Activated CD8-positive, alpha-beta T cell treated with anti-CD3 and anti-CD28 coated beads for 36 hours (primary cell): ENCODE results near the gene RNF130. TPM values are rescaled to one million over a fixed set of nuclear protein-coding genes. Genes with fewer than 3 reads are reported as not detected.

Experiments used
- ATAC-seq: fragments of 200-7000 bp; cut with Tn5 transposase; one replicate; pipeline ENCODE4 v1.10.0; 2021; ENCODE audit warnings: mild to moderate bottlenecking, moderate library complexity
- CTCF ChIA-PET: fragments of 350-600 bp; sonication (Branson Sonifier 250); formaldehyde crosslinking; loops from one replicate; lab custom pipeline; 2021; ENCODE audit warnings: antibody characterized with exemption; lab: Charles Lee
- POLR2A ChIA-PET: fragments of 350-600 bp; sonication (Branson Sonifier 250); formaldehyde crosslinking; loops from one replicate; lab custom pipeline; 2021; ENCODE audit warnings: antibody characterized with exemption; lab: Charles Lee
- DNase-seq: peaks from one replicate; pipeline ENCODE4 v3.0.0-alpha.2; 2020
- H3K27ac Mint-ChIP-seq: one replicate; pipeline ENCODE4 v1.8.0; 2021; ENCODE audit warnings: mild to moderate bottlenecking, mixed read lengths
- H3K27me3 Mint-ChIP-seq: one replicate; pipeline ENCODE4 v1.8.0; 2021; ENCODE audit warnings: mixed read lengths
- H3K36me3 Mint-ChIP-seq: one replicate; pipeline ENCODE4 v1.8.0; 2021; ENCODE audit warnings: low read depth, mixed read lengths
- H3K4me1 Mint-ChIP-seq: one replicate; pipeline ENCODE4 v1.8.0; 2021; ENCODE audit warnings: low read depth, mixed read lengths
- H3K4me3 Mint-ChIP-seq: one replicate; pipeline ENCODE4 v1.8.0; 2021; ENCODE audit warnings: mild to moderate bottlenecking, moderate library complexity, mixed read lengths
- H3K9me3 Mint-ChIP-seq: one replicate; pipeline ENCODE4 v1.8.0; 2021; ENCODE audit warnings: mixed read lengths
- intact Hi-C: fragments of 100-400 bp; cut with micrococcal nuclease; formaldehyde crosslinking; loops from one replicate; pipeline ENCODE4 v1.10.0; 2022
- total RNA-seq, 2 experiments: library from RNA; stranded (reverse); gene quantifications; one replicate each; pipeline ENCODE4 v1.2.3, GENCODE V29; 2021
- TF ChIP-seq, protein P1 (sequence below): fragments of 200-600 bp; IDR thresholded peaks from one replicate; pipeline ENCODE4 v1.8.0; 2022; ENCODE audit warnings: antibody characterized with exemption, mild to moderate bottlenecking

The RNF130 gene
- total RNA-seq, 2 experiments from 2014 or later = 10.1 to 10.6 TPM

DNA sequence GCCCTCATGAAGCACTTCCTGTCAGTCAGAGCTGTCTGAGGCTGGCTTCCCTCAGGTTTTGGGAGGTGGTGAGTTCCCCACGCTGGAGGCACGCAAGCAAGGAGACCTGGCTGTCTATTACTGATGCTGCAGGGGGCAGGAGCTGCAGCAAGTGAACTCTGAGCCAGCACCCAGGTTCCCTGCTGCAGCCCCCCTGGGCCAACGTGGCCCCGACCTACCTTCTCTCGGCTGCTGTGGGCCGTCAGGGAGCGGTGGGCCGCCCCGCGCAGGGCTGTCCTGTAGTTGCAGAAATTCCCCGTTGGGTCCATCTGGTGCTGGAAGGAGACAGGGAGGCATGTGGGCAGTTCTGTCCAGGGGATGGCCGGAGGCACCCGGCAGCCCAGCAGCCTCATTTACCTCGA is 46.8 kb upstream of the RNF130 start:
- intact Hi-C loops = no loop called here
- ATAC-seq (no peak), DNase-seq (no peak)
- Mint-ChIP-seq H3K27ac (no peak overlapping the region), H3K4me1 (no peaks in the 10 kb centered on the region), H3K36me3 (no peaks in the 10 kb centered on the region), H3K9me3 (no peaks in the 10 kb centered on the region), H3K4me3 (no peak overlapping the region), H3K27me3 (peaks cover 4% of the 10 kb centered on the region)
- ChIA-PET CTCF (no interaction called here), POLR2A (no interaction called here)
- TF ChIP-seq, protein P1, sequence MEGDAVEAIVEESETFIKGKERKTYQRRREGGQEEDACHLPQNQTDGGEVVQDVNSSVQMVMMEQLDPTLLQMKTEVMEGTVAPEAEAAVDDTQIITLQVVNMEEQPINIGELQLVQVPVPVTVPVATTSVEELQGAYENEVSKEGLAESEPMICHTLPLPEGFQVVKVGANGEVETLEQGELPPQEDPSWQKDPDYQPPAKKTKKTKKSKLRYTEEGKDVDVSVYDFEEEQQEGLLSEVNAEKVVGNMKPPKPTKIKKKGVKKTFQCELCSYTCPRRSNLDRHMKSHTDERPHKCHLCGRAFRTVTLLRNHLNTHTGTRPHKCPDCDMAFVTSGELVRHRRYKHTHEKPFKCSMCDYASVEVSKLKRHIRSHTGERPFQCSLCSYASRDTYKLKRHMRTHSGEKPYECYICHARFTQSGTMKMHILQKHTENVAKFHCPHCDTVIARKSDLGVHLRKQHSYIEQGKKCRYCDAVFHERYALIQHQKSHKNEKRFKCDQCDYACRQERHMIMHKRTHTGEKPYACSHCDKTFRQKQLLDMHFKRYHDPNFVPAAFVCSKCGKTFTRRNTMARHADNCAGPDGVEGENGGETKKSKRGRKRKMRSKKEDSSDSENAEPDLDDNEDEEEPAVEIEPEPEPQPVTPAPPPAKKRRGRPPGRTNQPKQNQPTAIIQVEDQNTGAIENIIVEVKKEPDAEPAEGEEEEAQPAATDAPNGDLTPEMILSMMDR = no peak

DNA sequence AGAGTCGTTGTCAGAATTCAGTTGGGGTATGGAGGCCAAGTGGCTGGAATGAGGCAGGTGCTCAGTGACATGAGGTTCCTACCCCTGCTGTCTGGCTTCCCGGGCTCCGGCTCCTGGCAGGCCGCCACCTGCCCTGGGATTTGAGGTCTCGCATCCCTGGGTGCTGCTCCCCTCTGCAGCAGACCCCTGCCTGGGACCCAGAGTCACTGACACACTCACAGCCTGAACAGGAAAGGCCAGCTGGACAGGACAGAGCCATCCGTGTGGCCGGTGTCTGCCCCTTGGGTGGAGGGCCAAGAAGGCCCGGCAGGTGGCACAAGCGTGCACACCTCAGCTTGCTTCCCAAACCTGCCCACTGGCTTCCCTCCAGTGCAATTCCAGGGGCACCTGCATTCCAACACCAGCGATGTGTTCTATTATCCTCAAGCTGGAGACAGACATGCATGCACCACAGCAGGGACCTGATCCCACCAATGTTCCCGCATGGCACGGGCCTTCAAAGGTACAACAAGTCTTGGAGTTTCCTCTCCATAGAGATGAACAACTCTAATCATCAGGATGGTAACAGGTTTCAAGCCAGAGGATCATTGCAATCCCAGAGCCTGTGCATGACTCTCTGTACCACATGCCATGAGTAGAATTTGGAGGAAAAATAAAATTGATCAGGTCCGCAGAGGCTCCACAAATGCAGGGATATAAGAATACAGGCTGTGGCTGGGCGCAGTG is 45.6 kb upstream of the RNF130 start:
- ATAC-seq = no peak
- intact Hi-C loops = no loop called here
- TF ChIP-seq, protein P1 = no peak

DNA sequence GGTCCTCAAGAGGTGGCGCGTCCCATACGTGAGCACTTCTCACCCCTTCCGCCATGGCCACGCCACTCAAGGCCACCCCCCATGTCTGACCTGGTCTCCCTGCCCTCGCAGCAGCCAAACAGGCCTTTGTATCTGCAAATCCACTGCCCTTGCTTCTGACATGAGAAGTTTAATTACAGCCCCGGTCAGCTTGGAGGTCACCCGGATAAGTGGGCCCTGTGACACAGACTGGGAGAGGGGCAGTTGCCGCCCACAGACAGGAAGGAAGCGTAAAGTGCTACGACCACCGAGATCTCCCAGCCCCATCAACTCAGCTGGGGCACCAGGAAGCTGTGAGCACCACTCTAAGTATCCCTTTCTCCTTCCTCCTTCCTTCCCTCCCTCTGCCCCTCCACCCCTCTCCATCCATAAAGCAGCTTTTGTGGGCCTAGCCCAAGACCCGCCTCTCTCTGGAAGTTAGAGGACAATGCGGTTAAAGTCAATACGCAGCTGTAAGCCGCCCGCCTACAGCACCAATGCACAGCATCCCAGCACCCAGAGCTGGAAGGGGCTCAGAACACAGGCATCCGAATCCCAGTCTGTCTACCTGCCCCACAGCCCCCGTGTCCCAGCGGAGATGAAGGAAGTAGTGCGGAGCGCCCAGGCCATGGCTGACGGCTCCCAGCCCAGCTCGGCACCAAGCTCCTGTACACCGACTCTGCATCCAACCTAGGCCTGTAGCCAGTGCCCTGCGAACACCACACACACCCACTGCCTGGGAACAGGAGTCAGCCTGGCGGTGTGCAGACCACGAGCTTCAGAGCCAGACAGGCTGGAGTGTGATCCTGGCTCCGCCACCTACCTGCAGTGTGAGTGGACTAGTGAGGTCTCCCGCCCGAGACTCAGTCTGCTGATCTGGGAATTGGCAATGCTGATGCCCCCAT is 44.8 kb upstream of the RNF130 start:
- ChIA-PET POLR2A (interaction anchor here (1.1 kb wide), 1 partner anchor 19 kb away, joined by 3 read pairs; no protein-coding TSS in a partner anchor), CTCF (no interaction called here)
- Mint-ChIP-seq H3K27ac (no peak overlapping the region), H3K27me3 (peaks cover 1% of the 10 kb centered on the region), H3K9me3 (no peaks in the 10 kb centered on the region), H3K36me3 (no peaks in the 10 kb centered on the region), H3K4me1 (no peaks in the 10 kb centered on the region), H3K4me3 (no peak overlapping the region)
- DNase-seq = no peak
- TF ChIP-seq, protein P1 = no peak
- intact Hi-C loops = no loop called here
- ATAC-seq = no peak

More for the DNA sequence above, 45.6 kb upstream of the RNF130 start:
- Mint-ChIP-seq H3K4me3 (no peak overlapping the region), H3K4me1 (no peaks in the 10 kb centered on the region), H3K27ac (no peak overlapping the region), H3K27me3 (peaks cover 1% of the 10 kb centered on the region), H3K36me3 (no peaks in the 10 kb centered on the region), H3K9me3 (no peaks in the 10 kb centered on the region)
- ChIA-PET POLR2A (no interaction called here), CTCF (no interaction called here)
- no peak for DNase-seq

DNA sequence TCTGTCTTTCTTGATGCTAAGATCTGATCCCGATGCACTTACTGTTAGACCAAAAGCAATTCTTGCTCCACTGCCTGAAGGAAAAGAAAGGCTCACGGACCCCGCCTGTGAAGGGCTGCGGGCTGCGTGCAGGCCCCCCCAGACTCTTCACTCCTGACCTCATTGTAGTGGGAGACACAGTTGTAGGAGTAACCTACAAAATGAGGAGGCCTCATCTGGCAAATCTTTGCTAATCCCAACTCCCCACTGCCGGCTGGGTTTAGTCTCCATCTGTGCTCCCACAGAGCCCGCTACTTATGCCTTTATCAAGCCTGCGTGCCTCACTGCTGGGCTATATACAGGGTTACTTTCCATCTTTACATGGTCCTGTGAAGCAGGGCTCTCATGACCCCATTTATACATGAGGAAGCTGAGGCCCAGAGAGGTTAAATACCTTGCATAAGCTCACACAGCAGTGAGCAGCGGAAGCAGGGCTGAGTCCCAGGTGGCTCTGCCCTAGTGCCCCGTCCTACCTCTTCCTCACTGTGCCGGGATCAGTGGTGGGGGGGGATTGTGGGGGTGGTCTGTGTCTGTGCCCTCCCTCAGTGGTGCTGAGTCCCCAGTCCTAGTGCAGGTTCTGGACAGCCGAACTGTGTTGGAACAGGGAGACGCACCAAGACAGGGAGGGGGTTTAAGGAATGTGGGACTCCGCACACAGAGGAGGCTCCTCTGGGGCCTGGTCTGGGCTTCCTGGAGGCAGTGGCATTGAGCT is 43.9 kb upstream of the RNF130 start:
- CTCF ChIA-PET = no interaction called here
- Mint-ChIP-seq H3K4me1 (no peaks in the 10 kb centered on the region), H3K4me3 (no peak overlapping the region), H3K27me3 (peaks cover 1% of the 10 kb centered on the region), H3K27ac (no peak overlapping the region), H3K9me3 (no peaks in the 10 kb centered on the region), H3K36me3 (no peaks in the 10 kb centered on the region)
- intact Hi-C loops = no loop called here
- DNase-seq (no peak), ATAC-seq (no peak)
- TF ChIP-seq, protein P1 = no peak
- POLR2A ChIA-PET = interaction anchor here (1.1 kb wide), 1 partner anchor 20 kb away, joined by 3 read pairs; no protein-coding TSS in a partner anchor
